MCF 10A (cell line): ENCODE measurements around the gene KLHDC10. TPM values are rescaled to one million over a fixed set of nuclear protein-coding genes. Genes with fewer than 3 reads are reported as not detected.
"Not testable (repeated sequence)": the region's sequence is repeated elsewhere in the genome, so short reads cannot be mapped to it uniquely, and the experiment has no call there.

Experiments used
- BruUV-seq: library from RNA; stranded (reverse); fragments of 400-500 nt; replicated peaks from 2 replicates; lab custom pipeline; 2021; lab: Mats Ljungman, UMichigan
- CTCF ChIA-PET: fragments of 300-600 bp; sonication (Branson Sonifier 250); formaldehyde crosslinking; extraction: SDS; loops from one replicate; lab custom pipeline; 2021; ENCODE audit warnings: antibody characterized with exemption, inconsistent platforms; lab: Yijun Ruan, JAX
- POLR2A ChIA-PET: fragments of 300-600, 350-650 bp; sonication (Branson Sonifier 250); formaldehyde crosslinking; extraction: SDS; loops from one replicate; lab custom pipeline; 2020; ENCODE audit warnings: antibody characterized with exemption, inconsistent platforms; lab: Yijun Ruan, JAX
- DNase-seq: peaks from one replicate; pipeline ENCODE4 v3.0.0-alpha.2; 2018; ENCODE audit not compliant: unreplicated experiment
- H3K27ac Mint-ChIP-seq: one replicate; pipeline ENCODE4 v1.8.0; 2022; ENCODE audit warnings: mild to moderate bottlenecking, low read depth, mixed read lengths; ENCODE audit not compliant: unreplicated experiment
- H3K27me3 Mint-ChIP-seq: one replicate; pipeline ENCODE4 v1.8.0; 2022; ENCODE audit warnings: mixed read lengths; ENCODE audit not compliant: insufficient read depth, unreplicated experiment
- H3K36me3 Mint-ChIP-seq: one replicate; pipeline ENCODE4 v1.8.0; 2022; ENCODE audit warnings: mild to moderate bottlenecking, moderate library complexity, mixed read lengths; ENCODE audit not compliant: insufficient read depth, unreplicated experiment
- H3K4me1 Mint-ChIP-seq: one replicate; pipeline ENCODE4 v1.8.0; 2022; ENCODE audit warnings: mixed read lengths; ENCODE audit not compliant: insufficient read depth, unreplicated experiment
- H3K4me3 Mint-ChIP-seq: one replicate; pipeline ENCODE4 v1.8.0; 2022; ENCODE audit warnings: mild to moderate bottlenecking, moderate library complexity, mixed read lengths; ENCODE audit not compliant: unreplicated experiment
- H3K9me3 Mint-ChIP-seq: one replicate; pipeline ENCODE4 v1.8.0; 2022; ENCODE audit warnings: mixed read lengths; ENCODE audit not compliant: unreplicated experiment
- CTCF ChIP-seq: fragments of 200-600 bp; IDR thresholded peaks from one replicate; pipeline ENCODE4 v1.8.0; 2022; ENCODE audit warnings: antibody characterized with exemption, mild to moderate bottlenecking; ENCODE audit not compliant: unreplicated experiment
- intact Hi-C: fragments of 100-400 bp; cut with micrococcal nuclease; formaldehyde crosslinking; loops from 2 replicates; pipeline ENCODE4 v1.14.1; 2022
- total RNA-seq: library from RNA; stranded (reverse); gene quantifications from 2 replicates; pipeline ENCODE4 v1.2.3, GENCODE V29; 2022

Gene KLHDC10
- total RNA-seq, 1 experiment from 2014 or later: 25.8 TPM

- Mint-ChIP-seq H3K4me1 (no peaks in the 10 kb centered on the region), H3K27me3 (no peaks in the 10 kb centered on the region), H3K4me3 (no peak overlapping the region), H3K36me3 (no peaks in the 10 kb centered on the region), H3K27ac (no peak overlapping the region), H3K9me3 (no peaks in the 10 kb centered on the region)
- intact Hi-C loops: no loop called here
- POLR2A ChIA-PET: no interaction called here
- CTCF ChIA-PET: interaction anchor here (0.6 to 0.8 kb wide), 2 partner anchors 370 to 663 kb away, joined by 4 to 5 read pairs; no protein-coding TSS in a partner anchor
- DNase-seq: no peak
- no peak for TF ChIP-seq CTCF
- no TSS peak for BruUV-seq
Measured at GRCh38 chr7:130062246-130062645, 8.1 kb upstream of the KLHDC10 start.

GRCh38 chr7:130063036-130063435 is 7.3 kb upstream of the KLHDC10 start:
- Mint-ChIP-seq H3K4me1 (no peaks in the 10 kb centered on the region), H3K27ac (no peak overlapping the region), H3K9me3 (no peaks in the 10 kb centered on the region), H3K36me3 (no peaks in the 10 kb centered on the region), H3K4me3 (no peak overlapping the region), H3K27me3 (no peaks in the 10 kb centered on the region)
- TF ChIP-seq CTCF: peak; percentile 42
- no TSS peak for BruUV-seq
- ChIA-PET POLR2A (no interaction called here), CTCF (interaction anchor here (0.6 to 0.8 kb wide), 3 partner anchors 11 to 662 kb away, joined by 3 to 4 read pairs (median 3); no protein-coding TSS in a partner anchor)
- intact Hi-C loops: no loop called here
- DNase-seq: peak; percentile 46

GRCh38 chr7:130064580-130064926 is 5.8 kb upstream of the KLHDC10 start:
- H3K4me3 Mint-ChIP-seq, intact Hi-C loops, H3K4me1 Mint-ChIP-seq, H3K36me3 Mint-ChIP-seq, BruUV-seq, H3K27me3 Mint-ChIP-seq, POLR2A ChIA-PET, DNase-seq, H3K27ac Mint-ChIP-seq, H3K9me3 Mint-ChIP-seq: not testable (repeated sequence)
- CTCF ChIA-PET: interaction anchor here (0.5 to 1.2 kb wide), 3 partner anchors 22 to 349 kb away, joined by 3 to 5 read pairs (median 4); no protein-coding TSS in a partner anchor

- ChIA-PET CTCF (interaction anchor here (0.6 kb wide), 3 partner anchors 441 to 766 kb away, joined by 3 read pairs; no protein-coding TSS in a partner anchor), POLR2A (no interaction called here)
- no peak for TF ChIP-seq CTCF
- no peak overlapping the region for H3K4me3 Mint-ChIP-seq
- no peaks in the 10 kb centered on the region for H3K27me3 Mint-ChIP-seq
- DNase-seq: peak; percentile 18
- no TSS peak for BruUV-seq
- H3K36me3 Mint-ChIP-seq: no peaks in the 10 kb centered on the region
- intact Hi-C loops: no loop called here
- H3K4me1 Mint-ChIP-seq: peaks cover 5% of the 10 kb centered on the region
- no peak overlapping the region for H3K27ac Mint-ChIP-seq
- H3K9me3 Mint-ChIP-seq: no peaks in the 10 kb centered on the region
Measured at GRCh38 chr7:130065500-130066152, 4.7 kb upstream of the KLHDC10 start.
